Panc1 (cell line): ENCODE data around the gene ZNF431.

Experiments used
- CTCF ChIP-seq: fragments of 450-650 bp; IDR thresholded peaks from 2 replicates; pipeline ENCODE4 v1.5.1; 2017; ENCODE audit warnings: mild to moderate bottlenecking
- POLR2AphosphoS5 ChIP-seq: IDR thresholded peaks from 2 replicates; pipeline ENCODE4 v1.6.1; 2012; ENCODE audit warnings: mild to moderate bottlenecking, low read depth, low read length, moderate library complexity
- REST ChIP-seq, 2 experiments: IDR thresholded peaks; 2 replicates each; pipeline ENCODE4 v1.6.1; 2011 to 2012; ENCODE audit warnings: low read depth in 2 of 2, control low read depth in 1 of 2, low read length in 1 of 2, mild to moderate bottlenecking in 1 of 2, moderate library complexity in 1 of 2; ENCODE audit not compliant: insufficient read depth in 1 of 2

- TF ChIP-seq REST (IDR thresholded peaks at IDR 0.05; ENCODE audit: insufficient read depth in 1 of 2, low read depth in 2 of 2, low read length in 1 of 2) (no peak), POLR2AphosphoS5 (no peak), CTCF (no peak)
Measured at GRCh38 chr19:21151460-21151859, 9.6 kb downstream of the ZNF431 start.
